Liver (tissue), 9 donors: ENCODE data around the gene TEX29. TPM values are rescaled to one million over a fixed set of nuclear protein-coding genes. Genes with fewer than 3 reads are reported as not detected.

Experiments used
- DNase-seq: peaks from one replicate; pipeline ENCODE4 v3.0.0-alpha.2; 2017; ENCODE audit warnings: low spot score
- H3K27ac ChIP-seq, 2 donors: one replicate each; pipeline ENCODE4 v1.7.0; 2013; ENCODE audit warnings: inconsistent platforms in 2 of 2, low read length in 2 of 2, control low read depth in 1 of 2, low read depth in 1 of 2, mild to moderate bottlenecking in 1 of 2
- H3K27me3 ChIP-seq, 4 donors: one replicate each; pipeline versions ENCODE4 v1.6.1 to v1.7.0; 2013; ENCODE audit warnings: low read length in 3 of 4, inconsistent platforms in 1 of 4, mild to moderate bottlenecking in 1 of 4, moderate library complexity in 1 of 4; ENCODE audit not compliant: control insufficient read depth in 4 of 4, insufficient read depth in 4 of 4
- H3K36me3 ChIP-seq, 4 donors: one replicate each; pipeline versions ENCODE4 v1.6.1 to v1.7.0; 2013; ENCODE audit warnings: low read length in 3 of 4, mild to moderate bottlenecking in 3 of 4, low read depth in 1 of 4, moderate library complexity in 1 of 4; ENCODE audit not compliant: control insufficient read depth in 4 of 4, insufficient read depth in 3 of 4
- H3K4me1 ChIP-seq, 4 donors: one replicate each; pipeline versions ENCODE4 v1.6.1 to v1.7.0; 2013; ENCODE audit warnings: low read length in 3 of 4, mild to moderate bottlenecking in 3 of 4, moderate library complexity in 1 of 4; ENCODE audit not compliant: control insufficient read depth in 4 of 4, insufficient read depth in 4 of 4
- H3K4me3 ChIP-seq, 3 donors: one replicate each; pipeline versions ENCODE4 v1.6.1 to v1.7.0; 2013; ENCODE audit warnings: low read length in 3 of 3, control low read depth in 1 of 3, low read depth in 1 of 3, mild to moderate bottlenecking in 1 of 3
- H3K9ac ChIP-seq, 2 donors: one replicate each; pipeline ENCODE4 v1.7.0; 2013; ENCODE audit warnings: low read length in 2 of 2, mild to moderate bottlenecking in 2 of 2, moderate library complexity in 2 of 2, control low read depth in 1 of 2, low read depth in 1 of 2
- H3K9me3 ChIP-seq, 4 donors: one replicate each; pipeline versions ENCODE4 v1.6.1 to v1.7.0; 2013; ENCODE audit warnings: low read length in 3 of 4; ENCODE audit not compliant: control insufficient read depth in 4 of 4
- EGR1 ChIP-seq, 2 donors: IDR thresholded peaks; 2 replicates each; pipeline ENCODE4 v1.6.1; 2016 to 2018; ENCODE audit warnings: antibody characterized with exemption in 2 of 2, low read depth in 2 of 2
- FOXA1 ChIP-seq: IDR thresholded peaks from 2 replicates; pipeline ENCODE4 v1.6.1; 2016; ENCODE audit warnings: antibody characterized with exemption
- FOXA2 ChIP-seq: IDR thresholded peaks from 2 replicates; pipeline ENCODE4 v1.6.1; 2016; ENCODE audit warnings: antibody characterized with exemption
- GABPA ChIP-seq, 2 donors: IDR thresholded peaks in 1 of 2; conservative IDR thresholded peaks in 1 of 2; 2 replicates each; pipeline ENCODE4 v1.6.1; 2016; ENCODE audit warnings: antibody characterized with exemption in 2 of 2, mild to moderate bottlenecking in 1 of 2, moderate library complexity in 1 of 2
- HNF4A ChIP-seq, 2 donors: conservative IDR thresholded peaks; 2 replicates each; pipeline ENCODE4 v1.6.1; 2016; ENCODE audit warnings: antibody characterized with exemption in 2 of 2, mild to moderate bottlenecking in 2 of 2
- HNF4G ChIP-seq: IDR thresholded peaks from 2 replicates; pipeline ENCODE4 v1.6.1; 2016; ENCODE audit warnings: antibody characterized with exemption
- JUND ChIP-seq, 2 donors: IDR thresholded peaks; 2 replicates each; pipeline ENCODE4 v1.6.1; 2016; ENCODE audit warnings: antibody characterized with exemption in 2 of 2
- NR2F2 ChIP-seq: IDR thresholded peaks from 2 replicates; pipeline ENCODE4 v1.6.1; 2016; ENCODE audit warnings: antibody characterized with exemption
- RAD21 ChIP-seq, 2 donors: IDR thresholded peaks; 2 replicates each; pipeline ENCODE4 v1.6.1; 2016; ENCODE audit warnings: antibody characterized with exemption in 2 of 2, mild to moderate bottlenecking in 2 of 2
- RXRA ChIP-seq, 2 donors: IDR thresholded peaks; 2 replicates each; pipeline ENCODE4 v1.6.1; 2017 to 2018; ENCODE audit warnings: antibody characterized with exemption in 2 of 2, mild to moderate bottlenecking in 1 of 2
- SP1 ChIP-seq: IDR thresholded peaks from 2 replicates; pipeline ENCODE4 v1.6.1; 2018; ENCODE audit warnings: antibody characterized with exemption, mild to moderate bottlenecking
- TAF1 ChIP-seq: conservative IDR thresholded peaks from 2 replicates; pipeline ENCODE4 v1.6.1; 2016; ENCODE audit warnings: antibody characterized with exemption, mild to moderate bottlenecking
- WGBS: extraction: QIAGEN DNeasy Blood & Tissue Kit; methylation state at CpG from one replicate; pipeline ENCODE4 v1.1.7; 2013; 5-methylcytosine and 5-hydroxymethylcytosine counted together
- polyA plus RNA-seq, 2 donors: library from polyadenylated mRNA; stranded (reverse) in 1 of 2; unstranded in 1 of 2; fragments of 200-250 nt in 1 of 2; fragments of >200 nt in 1 of 2; fragmentation: Nextera tagmentation in 1 of 2; extraction: Ambion mirVana in 1 of 2; gene quantifications; one replicate each; pipeline versions ENCODE4 v1.2.1 to v1.2.3, GENCODE V29; 2013 to 2015
- total RNA-seq, 2 donors: library from RNA; depleted of rRNA; stranded (reverse); fragments of >200 nt; gene quantifications; one replicate each; pipeline ENCODE4 v1.2.3, GENCODE V29; 2014
- TF ChIP-seq, protein P1 (sequence below): IDR thresholded peaks from 2 replicates; pipeline ENCODE4 v1.6.1; 2016; ENCODE audit warnings: antibody characterized with exemption
- TF ChIP-seq, protein P2 (sequence below): IDR thresholded peaks from 2 replicates; pipeline ENCODE4 v1.6.1; 2016; ENCODE audit warnings: antibody characterized with exemption
- TF ChIP-seq, protein P3 (sequence below): IDR thresholded peaks from 2 replicates; pipeline ENCODE4 v1.6.1; 2016; ENCODE audit warnings: antibody characterized with exemption
- TF ChIP-seq, protein P4 (sequence below): fragments of 150-350 bp; IDR thresholded peaks from 2 replicates; pipeline ENCODE4 v1.5.1; 2017; ENCODE audit warnings: improper control_type of control experiment, low read depth, low read length; ENCODE audit not compliant: missing input control
- donor health status: healthy.
- donor health status: healthy.
- donor health status: healthy.
- donor health status: healthy.
- donor health status: healthy.

Gene TEX29
- total and polyA plus RNA-seq, 4 donors: 0.17 TPM; not detected in 3

DNA sequence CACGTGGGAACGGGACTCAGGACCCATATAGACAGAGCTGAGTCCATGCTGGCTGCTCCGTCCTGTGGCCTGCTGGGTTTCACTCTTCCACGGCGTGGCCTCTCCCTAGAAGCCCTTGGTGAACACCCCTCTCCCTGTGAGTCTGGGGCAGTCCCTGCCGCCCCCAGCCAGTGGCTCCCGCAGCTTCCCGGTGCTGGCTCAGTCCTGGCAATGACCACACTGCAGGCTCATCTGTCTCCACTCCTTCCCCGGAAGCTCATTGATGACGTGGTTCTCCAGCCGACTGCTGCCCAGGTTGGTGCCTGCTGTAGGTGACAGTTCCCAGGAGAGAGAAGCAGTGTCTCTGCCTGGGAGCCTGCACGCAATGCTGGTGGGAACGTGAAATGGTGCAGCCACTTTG lies 2.1 kb upstream of the TEX29 start:
- no peak for TF ChIP-seq EGR1 (IDR thresholded peaks at IDR 0.05; ENCODE audit: low read depth in 2 of 2)
- TF ChIP-seq HNF4G: no peak
- TF ChIP-seq, protein P1, sequence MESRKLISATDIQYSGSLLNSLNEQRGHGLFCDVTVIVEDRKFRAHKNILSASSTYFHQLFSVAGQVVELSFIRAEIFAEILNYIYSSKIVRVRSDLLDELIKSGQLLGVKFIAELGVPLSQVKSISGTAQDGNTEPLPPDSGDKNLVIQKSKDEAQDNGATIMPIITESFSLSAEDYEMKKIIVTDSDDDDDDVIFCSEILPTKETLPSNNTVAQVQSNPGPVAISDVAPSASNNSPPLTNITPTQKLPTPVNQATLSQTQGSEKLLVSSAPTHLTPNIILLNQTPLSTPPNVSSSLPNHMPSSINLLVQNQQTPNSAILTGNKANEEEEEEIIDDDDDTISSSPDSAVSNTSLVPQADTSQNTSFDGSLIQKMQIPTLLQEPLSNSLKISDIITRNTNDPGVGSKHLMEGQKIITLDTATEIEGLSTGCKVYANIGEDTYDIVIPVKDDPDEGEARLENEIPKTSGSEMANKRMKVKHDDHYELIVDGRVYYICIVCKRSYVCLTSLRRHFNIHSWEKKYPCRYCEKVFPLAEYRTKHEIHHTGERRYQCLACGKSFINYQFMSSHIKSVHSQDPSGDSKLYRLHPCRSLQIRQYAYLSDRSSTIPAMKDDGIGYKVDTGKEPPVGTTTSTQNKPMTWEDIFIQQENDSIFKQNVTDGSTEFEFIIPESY: no peak
- TF ChIP-seq, protein P2, sequence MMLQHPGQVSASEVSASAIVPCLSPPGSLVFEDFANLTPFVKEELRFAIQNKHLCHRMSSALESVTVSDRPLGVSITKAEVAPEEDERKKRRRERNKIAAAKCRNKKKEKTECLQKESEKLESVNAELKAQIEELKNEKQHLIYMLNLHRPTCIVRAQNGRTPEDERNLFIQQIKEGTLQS: no peak
- no peak for TF ChIP-seq FOXA1
- no peak for TF ChIP-seq SP1
- TF ChIP-seq RXRA (IDR thresholded peaks at IDR 0.05): no peak
- TF ChIP-seq, protein P3, sequence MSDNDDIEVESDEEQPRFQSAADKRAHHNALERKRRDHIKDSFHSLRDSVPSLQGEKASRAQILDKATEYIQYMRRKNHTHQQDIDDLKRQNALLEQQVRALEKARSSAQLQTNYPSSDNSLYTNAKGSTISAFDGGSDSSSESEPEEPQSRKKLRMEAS: no peak
- TF ChIP-seq NR2F2: no peak
- TF ChIP-seq, protein P4, sequence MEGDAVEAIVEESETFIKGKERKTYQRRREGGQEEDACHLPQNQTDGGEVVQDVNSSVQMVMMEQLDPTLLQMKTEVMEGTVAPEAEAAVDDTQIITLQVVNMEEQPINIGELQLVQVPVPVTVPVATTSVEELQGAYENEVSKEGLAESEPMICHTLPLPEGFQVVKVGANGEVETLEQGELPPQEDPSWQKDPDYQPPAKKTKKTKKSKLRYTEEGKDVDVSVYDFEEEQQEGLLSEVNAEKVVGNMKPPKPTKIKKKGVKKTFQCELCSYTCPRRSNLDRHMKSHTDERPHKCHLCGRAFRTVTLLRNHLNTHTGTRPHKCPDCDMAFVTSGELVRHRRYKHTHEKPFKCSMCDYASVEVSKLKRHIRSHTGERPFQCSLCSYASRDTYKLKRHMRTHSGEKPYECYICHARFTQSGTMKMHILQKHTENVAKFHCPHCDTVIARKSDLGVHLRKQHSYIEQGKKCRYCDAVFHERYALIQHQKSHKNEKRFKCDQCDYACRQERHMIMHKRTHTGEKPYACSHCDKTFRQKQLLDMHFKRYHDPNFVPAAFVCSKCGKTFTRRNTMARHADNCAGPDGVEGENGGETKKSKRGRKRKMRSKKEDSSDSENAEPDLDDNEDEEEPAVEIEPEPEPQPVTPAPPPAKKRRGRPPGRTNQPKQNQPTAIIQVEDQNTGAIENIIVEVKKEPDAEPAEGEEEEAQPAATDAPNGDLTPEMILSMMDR: no peak
- TF ChIP-seq JUND (IDR thresholded peaks at IDR 0.05): no peak
- TF ChIP-seq FOXA2: no peak
- TF ChIP-seq TAF1: no peak
- TF ChIP-seq HNF4A (conservative IDR thresholded peaks at IDR 0.05): no peak
- Histone ChIP-seq H3K27ac (no peak overlapping the region), H3K9ac (no peak overlapping the region), H3K4me3 (no peak overlapping the region), H3K4me1 (no peaks in the 10 kb centered on the region), H3K27me3 (no peaks in the 10 kb centered on the region), H3K36me3 (no peaks in the 10 kb centered on the region), H3K9me3 (no peaks in the 10 kb centered on the region)
- DNase-seq: no peak
- 94% methylated on average over 13 of the region's 13 CpGs for WGBS

DNA sequence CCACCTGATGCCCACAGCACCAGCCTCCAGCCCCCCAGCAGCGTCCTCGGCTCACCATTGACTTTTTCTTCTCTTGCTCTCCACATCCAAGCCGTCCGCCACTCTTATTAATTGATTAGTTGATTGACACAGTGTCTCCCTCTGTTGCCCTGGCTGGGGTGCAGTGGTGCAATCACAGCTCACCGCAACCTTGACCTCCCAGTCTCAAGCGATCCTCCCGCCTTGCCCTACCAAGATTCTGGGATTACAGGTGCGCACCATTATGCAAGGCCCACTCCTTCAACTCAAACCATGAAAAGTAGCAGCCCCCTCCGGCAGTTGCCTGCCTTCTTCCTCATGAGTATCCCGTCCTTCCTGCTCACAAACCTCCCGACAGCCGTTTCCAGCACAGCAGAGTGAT lies 921 bp upstream of the TEX29 start:
- no peaks in the 10 kb centered on the region for H3K9me3 ChIP-seq
- H3K27ac ChIP-seq: no peak overlapping the region
- no peaks in the 10 kb centered on the region for H3K27me3 ChIP-seq
- H3K4me1 ChIP-seq: no peaks in the 10 kb centered on the region
- no peak overlapping the region for H3K4me3 ChIP-seq
- no peak for DNase-seq
- no peaks in the 10 kb centered on the region for H3K36me3 ChIP-seq
- no peak overlapping the region for H3K9ac ChIP-seq
- TF ChIP-seq NR2F2: no peak
- TF ChIP-seq GABPA (IDR thresholded peaks at IDR 0.05 in 1 of 2, conservative IDR thresholded peaks at IDR 0.05 in 1 of 2): no peak
- no peak for TF ChIP-seq RXRA (IDR thresholded peaks at IDR 0.05)
- TF ChIP-seq HNF4A (conservative IDR thresholded peaks at IDR 0.05): no peak
- no peak for TF ChIP-seq RAD21 (IDR thresholded peaks at IDR 0.05)
- TF ChIP-seq, protein P2: no peak
- TF ChIP-seq, protein P1: no peak
- TF ChIP-seq TAF1: no peak
- no peak for TF ChIP-seq JUND (IDR thresholded peaks at IDR 0.05)
- TF ChIP-seq EGR1 (IDR thresholded peaks at IDR 0.05; ENCODE audit: low read depth in 2 of 2): no peak
- no peak for TF ChIP-seq FOXA2
- no peak for TF ChIP-seq SP1
- WGBS: 93% methylated on average over 12 of the region's 12 CpGs
